Neural cell (in vitro differentiated cells): ENCODE data around the gene ATOH8. TPM values are rescaled to one million over a fixed set of nuclear protein-coding genes. Genes with fewer than 3 reads are reported as not detected.

Experiments used
- H2AFZ ChIP-seq: fragments of 200-600, 300-800 bp; sonication (generic), shearing (Covaris generic); 2 replicates; pipeline ENCODE4 v1.6.0; 2014; ENCODE audit warnings: low read depth, mild to moderate bottlenecking, antibody characterized with exemption, low read length, moderate library complexity
- H3F3A ChIP-seq: fragments of 200-600 bp; shearing (Covaris generic); 2 replicates; pipeline ENCODE4 v1.6.1; 2016; ENCODE audit warnings: mild to moderate bottlenecking, moderate library complexity, mixed read lengths, antibody characterized with exemption, low read length; ENCODE audit not compliant: insufficient read depth, poor library complexity, severe bottlenecking
- H3K27ac ChIP-seq: fragments of 200-600, 300-800 bp; sonication (generic), shearing (Covaris generic); 2 replicates; pipeline ENCODE4 v1.5.1; 2014; ENCODE audit warnings: mild to moderate bottlenecking, low read length, moderate library complexity
- H3K27me3 ChIP-seq: fragments of 300-800, 200-600 bp; sonication (generic), shearing (Covaris generic); 2 replicates; pipeline ENCODE4 v1.6.0; 2014; ENCODE audit warnings: mild to moderate bottlenecking, low read depth, low read length, moderate library complexity; ENCODE audit not compliant: insufficient read depth
- H3K36me3 ChIP-seq: fragments of 300-800, 200-600 bp; sonication (generic), shearing (Covaris generic); 2 replicates; pipeline ENCODE4 v1.5.1; 2014; ENCODE audit warnings: mild to moderate bottlenecking, antibody characterized with exemption, low read length, moderate library complexity; ENCODE audit not compliant: insufficient read depth
- H3K4me2 ChIP-seq: fragments of 300-800, 200-600 bp; sonication (generic), shearing (Covaris generic); 2 replicates; pipeline ENCODE4 v1.6.0; 2014; ENCODE audit warnings: mild to moderate bottlenecking, low read length
- H3K4me3 ChIP-seq: fragments of 300-800, 200-600 bp; sonication (generic), shearing (Covaris generic); 2 replicates; pipeline ENCODE4 v1.5.1; 2014; ENCODE audit warnings: mild to moderate bottlenecking, low read length, moderate library complexity
- H3K79me2 ChIP-seq: fragments of 200-600 bp; shearing (Covaris generic); replicated peaks from 2 replicates; pipeline ENCODE4 v1.6.0; 2014; ENCODE audit warnings: mild to moderate bottlenecking, low read length, moderate library complexity; ENCODE audit not compliant: insufficient read depth
- H3K9ac ChIP-seq: fragments of 300-800, 200-600 bp; sonication (generic), shearing (Covaris generic); 2 replicates; pipeline ENCODE4 v1.6.1; 2016; ENCODE audit warnings: mild to moderate bottlenecking, low read length, mixed read lengths
- H3K9me2 ChIP-seq: fragments of 200-600 bp; shearing (Covaris generic); 2 replicates; pipeline ENCODE4 v1.6.1; 2016; ENCODE audit warnings: mild to moderate bottlenecking, low read length, mixed read lengths; ENCODE audit not compliant: insufficient read depth
- H3K9me3 ChIP-seq: fragments of 200-600, 300-800 bp; sonication (generic), shearing (Covaris generic); 2 replicates; pipeline ENCODE4 v1.6.1; 2016; ENCODE audit warnings: mild to moderate bottlenecking, mixed run types, low read length, moderate library complexity, mixed read lengths
- H4K20me1 ChIP-seq: fragments of 200-600 bp; shearing (Covaris generic); 2 replicates; pipeline ENCODE4 v1.6.1; 2016; ENCODE audit warnings: mild to moderate bottlenecking, mixed run types; ENCODE audit not compliant: insufficient read depth
- CTCF ChIP-seq: fragments of 450-650 bp; IDR thresholded peaks from 2 replicates; pipeline ENCODE4 v1.5.1; 2014; ENCODE audit warnings: antibody characterized with exemption, mild to moderate bottlenecking, moderate library complexity; ENCODE audit not compliant: poor library complexity, severe bottlenecking
- EP300 ChIP-seq: fragments of 450-650 bp; conservative IDR thresholded peaks from 2 replicates; pipeline ENCODE4 v1.6.1; 2014; ENCODE audit warnings: antibody characterized with exemption, mild to moderate bottlenecking, moderate library complexity; ENCODE audit not compliant: poor library complexity, severe bottlenecking
- MXI1 ChIP-seq: fragments of 450-650 bp; conservative IDR thresholded peaks from 2 replicates; pipeline ENCODE4 v1.6.1; 2014; ENCODE audit warnings: antibody characterized with exemption, mild to moderate bottlenecking; ENCODE audit not compliant: poor library complexity, severe bottlenecking
- POLR2AphosphoS5 ChIP-seq: IDR thresholded peaks from 2 replicates; pipeline ENCODE4 v1.6.1; 2012
- RAD21 ChIP-seq: fragments of 450-650 bp; conservative IDR thresholded peaks from 2 replicates; pipeline ENCODE4 v1.6.1; 2014; ENCODE audit warnings: antibody characterized with exemption, mild to moderate bottlenecking, moderate library complexity
- REST ChIP-seq: IDR thresholded peaks from 2 replicates; pipeline ENCODE4 v1.6.1; 2012; ENCODE audit warnings: borderline replicate concordance
- SMC3 ChIP-seq: fragments of 450-650 bp; conservative IDR thresholded peaks from 2 replicates; pipeline ENCODE4 v1.6.1; 2014; ENCODE audit warnings: antibody characterized with exemption, mild to moderate bottlenecking, moderate library complexity; ENCODE audit not compliant: poor library complexity
- TAF1 ChIP-seq: IDR thresholded peaks from 2 replicates; pipeline ENCODE4 v1.6.1; 2012; ENCODE audit warnings: low read depth
- polyA plus RNA-seq: library from polyadenylated mRNA; depleted of rRNA; stranded (reverse); fragments of >200 nt; gene quantifications from 2 replicates; pipeline ENCODE4 v1.2.3, GENCODE V29; 2014
- small RNA-seq, 3 experiments: library from RNA; depleted of rRNA; stranded (forward); fragments of <200 nt; gene quantifications; one replicate each; pipeline ENCODE3, GENCODE V24; 2012

Gene ATOH8
- polyA plus RNA-seq, 1 donor from 2014 or later, result 1.6 TPM

- H3K4me3 ChIP-seq, result no peak overlapping the region
- no peaks in the 10 kb centered on the region for H3K9me3 ChIP-seq
- no peak overlapping the region for H3K4me2 ChIP-seq
- H4K20me1 ChIP-seq, result no peaks in the 10 kb centered on the region
- no peaks in the 10 kb centered on the region for H3K27me3 ChIP-seq
- H3K36me3 ChIP-seq, result no peaks in the 10 kb centered on the region
- no peak overlapping the region for H2AFZ ChIP-seq
- TF ChIP-seq REST, result no peak
- TF ChIP-seq EP300, result no peak
- no peak for TF ChIP-seq MXI1
- no peak for TF ChIP-seq SMC3
- TF ChIP-seq RAD21, result no peak
- no peak for TF ChIP-seq POLR2AphosphoS5
- no peak for TF ChIP-seq TAF1
- TF ChIP-seq CTCF, result no peak
- H3K27ac ChIP-seq, result no peak overlapping the region
- no peaks in the 10 kb centered on the region for H3K9me2 ChIP-seq
- no peaks in the 10 kb centered on the region for H3K79me2 ChIP-seq
- H3F3A ChIP-seq, result no peaks in the 10 kb centered on the region
- no peak overlapping the region for H3K9ac ChIP-seq
Measured at GRCh38 chr2:85834466-85834865, 80.7 kb downstream of the ATOH8 start.

Small RNA genes lying within 50 kb of the gene (small RNA-seq; reads per million reads assigned to genes)
- 0 reads per million in 3 experiments for gene MIR6071
- 0 reads per million in 3 experiments for gene RN7SKP83
- gene RNU1-38P, result 0 to 14.7 (median 0.65) reads per million in 3 experiments

Other genes with a start within 250 kb of the ATOH8 start
- gene MAT2A, start 214.8 kb upstream of the ATOH8 start, polyA plus RNA-seq, result 230 and 233 TPM in 2 replicates
- 33.9 and 41.4 TPM in 2 replicates for gene GGCX, start 192.5 kb upstream of the ATOH8 start, polyA plus RNA-seq
- gene VAMP8, start 176.4 kb upstream of the ATOH8 start, polyA plus RNA-seq, result not detected in 2 replicates
- not detected in 2 replicates for gene VAMP5, start 169.6 kb upstream of the ATOH8 start, polyA plus RNA-seq
- gene RNF181, start 158.2 kb upstream of the ATOH8 start, polyA plus RNA-seq, result 296 and 330 TPM in 2 replicates
- 8.4 and 9.4 TPM in 2 replicates for gene TMEM150A, start 151.3 kb upstream of the ATOH8 start, polyA plus RNA-seq
- 28.0 and 42.6 TPM in 2 replicates for gene C2orf68, start 141.9 kb upstream of the ATOH8 start, polyA plus RNA-seq
- 77.6 and 89.9 TPM in 2 replicates for gene USP39, start 137.8 kb upstream of the ATOH8 start, polyA plus RNA-seq
- not detected in 2 replicates for gene SFTPB, start 85.8 kb upstream of the ATOH8 start, polyA plus RNA-seq
- not detected in 2 replicates for gene GNLY, start 59.6 kb upstream of the ATOH8 start, polyA plus RNA-seq
- gene ST3GAL5, start 135.0 kb downstream of the ATOH8 start, polyA plus RNA-seq, result 55.6 and 58.1 TPM in 2 replicates